H1 (cell line): ENCODE results near the gene SVIL. TPM values are rescaled to one million over a fixed set of nuclear protein-coding genes. Genes with fewer than 3 reads are reported as not detected.

Experiments
- CTCF ChIA-PET: fragments of 300-600 bp; sonication (Branson Sonifier 250); formaldehyde crosslinking; loops from one replicate; lab custom pipeline; 2021; ENCODE audit not compliant: partially characterized antibody; lab: Charles Lee
- POLR2A ChIA-PET: fragments of 300-600 bp; sonication (Branson Sonifier 250); formaldehyde crosslinking; loops from one replicate; lab custom pipeline; 2021; ENCODE audit warnings: inconsistent platforms; ENCODE audit not compliant: partially characterized antibody; lab: Charles Lee
- DNase-seq, 2 experiments: peaks; one replicate each; pipeline versions ENCODE4 v3.0.0 to v3.0.0-alpha.2; 2010 to 2022; ENCODE audit warnings: low spot score in 2 of 2, low read depth in 1 of 2, mixed read lengths in 1 of 2
- FAIRE-seq: peaks from 2 replicates; lab custom pipeline; 2011; peaks lifted over from hg19 to GRCh38; lab: Jason Lieb, UNC
- H2AFZ ChIP-seq: 2 replicates; pipeline ENCODE4 v1.8.1; 2012; ENCODE audit warnings: low read length, inconsistent platforms
- H2AK5ac ChIP-seq: 2 replicates; pipeline ENCODE4 v1.6.1; 2013; ENCODE audit warnings: low read depth, low read length
- H2BK120ac ChIP-seq: replicated peaks from 2 replicates; pipeline ENCODE3; 2013; ENCODE audit warnings: low read depth, low read length, inconsistent platforms
- H2BK12ac ChIP-seq: 2 replicates; pipeline ENCODE4 v1.6.1; 2013; ENCODE audit warnings: low read depth, low read length
- H2BK15ac ChIP-seq: 2 replicates; pipeline ENCODE4 v1.6.1; 2013; ENCODE audit warnings: low read length
- H2BK20ac ChIP-seq: 2 replicates; pipeline ENCODE4 v1.6.1; 2013; ENCODE audit warnings: low read length
- H2BK5ac ChIP-seq: 2 replicates; pipeline ENCODE4 v1.6.1; 2013; ENCODE audit warnings: low read depth, low read length
- H3K14ac ChIP-seq: 2 replicates; pipeline ENCODE4 v1.6.1; 2013; ENCODE audit warnings: inconsistent platforms; ENCODE audit not compliant: insufficient read length
- H3K18ac ChIP-seq: 2 replicates; pipeline ENCODE4 v1.6.1; 2013; ENCODE audit warnings: low read length; ENCODE audit errors: extremely low read depth
- H3K23ac ChIP-seq: 2 replicates; pipeline ENCODE4 v1.6.1; 2013; ENCODE audit warnings: inconsistent platforms; ENCODE audit not compliant: insufficient read length
- H3K23me2 ChIP-seq: 2 replicates; pipeline ENCODE4 v1.6.1; 2013; ENCODE audit warnings: low read depth, low read length
- H3K27ac ChIP-seq: 2 replicates; pipeline ENCODE4 v1.6.1; 2011; ENCODE audit warnings: low read depth, low read length, inconsistent platforms
- H3K27me3 ChIP-seq, 4 experiments: replicated peaks in 1 of 4; 1 replicate in 1 of 4; 2 replicates in 3 of 4; pipeline versions ENCODE4 v1.6.1 to v1.8.1; 2011 to 2013; ENCODE audit warnings: low read length in 3 of 4, mild to moderate bottlenecking in 3 of 4, inconsistent platforms in 2 of 4, mixed read lengths in 2 of 4, moderate library complexity in 1 of 4; ENCODE audit not compliant: control insufficient read depth in 3 of 4, insufficient read depth in 3 of 4; ENCODE audit errors: extremely low read depth in 1 of 4
- H3K36me3 ChIP-seq, 4 experiments: 2 replicates each; pipeline versions ENCODE4 v1.6.1 to v1.8.1; 2011 to 2013; ENCODE audit warnings: mild to moderate bottlenecking in 4 of 4, low read length in 3 of 4, moderate library complexity in 2 of 4, control low read depth in 1 of 4, inconsistent platforms in 1 of 4; ENCODE audit not compliant: insufficient read depth in 4 of 4, control insufficient read depth in 2 of 4
- H3K4ac ChIP-seq: replicated peaks from 2 replicates; pipeline ENCODE3; 2013; ENCODE audit warnings: low read length, low read depth, mixed read lengths, inconsistent platforms; ENCODE audit not compliant: insufficient read length
- H3K4me1 ChIP-seq, 4 experiments: replicated peaks in 1 of 4; 1 replicate in 1 of 4; 2 replicates in 3 of 4; pipeline versions ENCODE4 v1.6.1 to v1.8.1; 2011 to 2013; ENCODE audit warnings: low read length in 3 of 4, inconsistent platforms in 2 of 4, mixed read lengths in 1 of 4; ENCODE audit not compliant: insufficient read depth in 4 of 4, control insufficient read depth in 3 of 4
- H3K4me2 ChIP-seq, 2 experiments: 2 replicates each; pipeline versions ENCODE4 v1.6.1 to v1.8.1; 2011 to 2013; ENCODE audit warnings: low read depth in 2 of 2, low read length in 2 of 2, control low read depth in 1 of 2, inconsistent platforms in 1 of 2, mild to moderate bottlenecking in 1 of 2; ENCODE audit not compliant: insufficient read depth in 1 of 2
- H3K4me3 ChIP-seq, 4 experiments: fragments of 200-600, 300-600 bp in 1 of 4; sonication (generic), shearing (Covaris generic), sonication (Bioruptor Twin) in 1 of 4; 2 replicates each; pipeline versions ENCODE4 v1.5.1 to v1.8.1; 2011 to 2016; ENCODE audit warnings: low read length in 4 of 4, low read depth in 3 of 4, control low read depth in 2 of 4, inconsistent platforms in 2 of 4, mild to moderate bottlenecking in 2 of 4, mixed read lengths in 1 of 4, moderate library complexity in 1 of 4; ENCODE audit not compliant: insufficient read depth in 2 of 4; ENCODE audit errors: extremely low read depth in 1 of 4
- H3K56ac ChIP-seq: replicated peaks from 2 replicates; pipeline ENCODE3; 2013; ENCODE audit warnings: low read depth, mild to moderate bottlenecking, mixed read lengths, low read length, inconsistent platforms; ENCODE audit not compliant: insufficient read length
- H3K79me1 ChIP-seq: 2 replicates; pipeline ENCODE4 v1.6.1; 2013; ENCODE audit warnings: low read depth, low read length, control low read depth
- H3K79me2 ChIP-seq, 2 experiments: 2 replicates each; pipeline versions ENCODE4 v1.6.1 to v1.8.1; 2012 to 2013; ENCODE audit warnings: low read length in 2 of 2, mild to moderate bottlenecking in 2 of 2, inconsistent platforms in 1 of 2; ENCODE audit not compliant: insufficient read depth in 2 of 2, control insufficient read depth in 1 of 2
- H3K9ac ChIP-seq, 4 experiments: replicated peaks in 1 of 4; 1 replicate in 1 of 4; 2 replicates in 3 of 4; pipeline versions ENCODE4 v1.6.1 to v1.8.1; 2011 to 2013; ENCODE audit warnings: low read depth in 3 of 4, low read length in 3 of 4, control low read depth in 2 of 4, mild to moderate bottlenecking in 2 of 4, moderate library complexity in 2 of 4, inconsistent platforms in 1 of 4; ENCODE audit errors: extremely low read depth in 1 of 4
- H3K9me3 ChIP-seq, 2 experiments: 2 replicates each; pipeline versions ENCODE4 v1.6.1 to v1.8.1; 2012 to 2013; ENCODE audit warnings: mild to moderate bottlenecking in 2 of 2, moderate library complexity in 2 of 2, control low read depth in 1 of 2, inconsistent platforms in 1 of 2, low read depth in 1 of 2, low read length in 1 of 2, mixed read lengths in 1 of 2; ENCODE audit not compliant: insufficient read depth in 2 of 2
- H4K20me1 ChIP-seq, 2 experiments: replicated peaks in 1 of 2; 2 replicates each; pipeline versions ENCODE3 to v1.8.1; 2011 to 2013; ENCODE audit warnings: inconsistent platforms in 2 of 2, low read length in 2 of 2, mild to moderate bottlenecking in 1 of 2; ENCODE audit not compliant: insufficient read depth in 2 of 2, control insufficient read depth in 1 of 2
- H4K5ac ChIP-seq: 2 replicates; pipeline ENCODE4 v1.6.1; 2013; ENCODE audit warnings: low read length, low read depth, mixed read lengths, inconsistent platforms; ENCODE audit not compliant: insufficient read length
- H4K8ac ChIP-seq: 2 replicates; pipeline ENCODE4 v1.8.0; 2013; ENCODE audit warnings: mild to moderate bottlenecking, moderate library complexity, low read length, inconsistent platforms; ENCODE audit not compliant: insufficient read depth; ENCODE audit errors: extremely low read depth
- H4K91ac ChIP-seq: replicated peaks from 2 replicates; pipeline ENCODE3; 2013; ENCODE audit warnings: low read length, mixed read lengths, inconsistent platforms; ENCODE audit not compliant: insufficient read length
- CEBPB ChIP-seq: IDR thresholded peaks from 2 replicates; pipeline ENCODE4 v1.6.1; 2012; ENCODE audit warnings: low read depth, low read length
- RXRA ChIP-seq: IDR thresholded peaks from 2 replicates; pipeline ENCODE4 v1.6.1; 2011; ENCODE audit warnings: low read depth, mild to moderate bottlenecking, low read length, moderate library complexity; ENCODE audit not compliant: insufficient read depth
- WGBS, 2 experiments: shearing (Covaris generic) in 1 of 2; methylation state at CpG; one replicate each; pipeline versions ENCODE4 v1.1.6 to v1.1.7; 2013 to 2015; ENCODE audit warnings: low lambda C conversion rate in 2 of 2, mixed read lengths in 2 of 2, inconsistent platforms in 1 of 2, low coverage in 1 of 2, missing lambda C conversion rate in 1 of 2; ENCODE audit not compliant: insufficient replicate concordance in 2 of 2, insufficient coverage in 1 of 2, insufficient read length in 1 of 2; ENCODE audit errors: extremely low coverage in 1 of 2, missing lambda C conversion rate in 1 of 2; 5-methylcytosine and 5-hydroxymethylcytosine counted together
- polyA plus RNA-seq, 7 experiments: library from polyadenylated mRNA; depleted of rRNA in 3 of 7; stranded (reverse) in 5 of 7; unstranded in 2 of 7; fragments of >200 nt in 5 of 7; fragments of 200-250 nt in 2 of 7; gene quantifications; 1 replicate in 5 of 7; 2 replicates in 1 of 7; 4 replicates in 1 of 7; pipeline versions ENCODE4 v1.2.1 to v1.2.3, GENCODE V29; 2011 to 2013; ENCODE audit warnings: missing spikeins in 2 of 7, mixed read lengths in 2 of 7
- total RNA-seq: library from RNA; stranded (reverse); fragmentation: NEBNext Ultra II Directional; extraction: Animal tissue kit (Norgen Biotek cat#: 25700); gene quantifications from 2 replicates; pipeline ENCODE4 v1.2.1, GENCODE V29; 2021

Gene SVIL
- total and polyA plus RNA-seq, 2 of the 8 experiments (the other 6 are each of a cell fraction or from before 2014, with no cell fraction given): 4.7 to 15.4 TPM

GRCh38 chr10:29618341-29619171, 16.2 kb downstream of the SVIL start:
- no peak overlapping the region for H4K5ac ChIP-seq
- no peak overlapping the region for H3K4ac ChIP-seq
- FAIRE-seq: no peak
- POLR2A ChIA-PET: interaction anchor here (0.9 kb wide), 1 partner anchor 16 kb away, joined by 3 read pairs; no protein-coding TSS in a partner anchor
- H3K23me2 ChIP-seq: 0 out of 2 replicates have a peak, but pooled peaks cover 2% of the 10 kb centered on the region
- peak overlapping the region; percentile 68; the same call in 1 of the 2 replicates for H2BK12ac ChIP-seq
- H2BK15ac ChIP-seq: no peak overlapping the region
- peaks cover 3 to 17% (median 11%) of the 10 kb centered on the region in 4 experiments for H3K4me1 ChIP-seq
- no peak overlapping the region for H3K23ac ChIP-seq
- no peak overlapping the region; the same call in 1 of the 2 replicates for H2BK20ac ChIP-seq
- H2BK5ac ChIP-seq: no peak overlapping the region
- H3K4me2 ChIP-seq: peak overlapping the region in 1 of 2 experiments; percentile 8; a peak in 1 of 4 replicates
- H2BK120ac ChIP-seq: no peak overlapping the region
- H3K4me3 ChIP-seq: no peak overlapping the region
- no peak overlapping the region for H2AK5ac ChIP-seq
- no peak overlapping the region for H3K18ac ChIP-seq
- H3K36me3 ChIP-seq: no peaks in the 10 kb centered on the region
- no peaks in the 10 kb centered on the region for H4K20me1 ChIP-seq
- H2AFZ ChIP-seq: no peak overlapping the region
- no peaks in the 10 kb centered on the region for H3K79me1 ChIP-seq
- WGBS, 2 experiments: 76% methylated on average over 11 of the region's 14 CpGs; no CpG with 5 or more reads in 1 of the 2 experiments
- H3K56ac ChIP-seq: no peak overlapping the region
- no peaks in the 10 kb centered on the region for H3K27me3 ChIP-seq
- no peak for TF ChIP-seq RXRA
- peak; percentile 64; the same call in 1 of the 2 replicates for TF ChIP-seq CEBPB
- TF ChIP-seq, all 59 proteins: peak for 1
- Histone ChIP-seq H3K79me2 (peaks cover 0 to 11% of the 10 kb centered on the region in 2 experiments; a peak in 2 of 4 replicates), H3K14ac (no peak overlapping the region), H3K9me3 (no peaks in the 10 kb centered on the region), H4K8ac (no peak overlapping the region), H3K9ac (no peak overlapping the region), H4K91ac (peak overlapping the region; percentile 8), H3K27ac (no peak overlapping the region)
- DNase-seq: no peak
- CTCF ChIA-PET: interaction anchor here (0.6 to 3.1 kb wide), 10 partner anchors 10 to 609 kb away, joined by 3 to 12 read pairs (median 3); no protein-coding TSS in a partner anchor
